Gastrocnemius medialis (tissue), 4 donors: ENCODE measurements around the gene SLC6A17. TPM values are rescaled to one million over a fixed set of nuclear protein-coding genes. Genes with fewer than 3 reads are reported as not detected.
A peak's percentile ranks its signal among the peaks of the same experiment; 100 is the strongest.

Experiments
- ATAC-seq, 2 donors: fragments of 150-250 bp; one replicate each; pipeline ENCODE4 v1.9.1; 2016
- DNase-seq, 2 donors: peaks; one replicate each; pipeline ENCODE4 v3.0.0-alpha.2; 2019
- H3K27ac ChIP-seq, 4 donors: fragments of 200-600 bp; sonication (generic); 1 replicate in 1 of 4; 2 replicates in 3 of 4; pipeline ENCODE4 v1.5.1; 2016 to 2018; ENCODE audit warnings: mild to moderate bottlenecking in 2 of 4, moderate library complexity in 1 of 4
- H3K27me3 ChIP-seq, 3 donors: fragments of 200-600 bp; sonication (generic) in 2 of 3; 1 replicate in 1 of 3; 2 replicates in 2 of 3; pipeline versions ENCODE4 v1.5.1 to v1.6.0; 2016 to 2019; ENCODE audit warnings: mild to moderate bottlenecking in 1 of 3, moderate library complexity in 1 of 3
- H3K36me3 ChIP-seq, 2 donors: fragments of 200-600 bp; sonication (generic) in 1 of 2; one replicate each; pipeline ENCODE4 v1.5.1; 2017 to 2018
- H3K4me1 ChIP-seq, 2 donors: fragments of 200-600 bp; sonication (generic) in 1 of 2; one replicate each; pipeline ENCODE4 v1.5.1; 2016 to 2017; ENCODE audit warnings: mild to moderate bottlenecking in 2 of 2
- H3K4me3 ChIP-seq, 4 donors: fragments of 200-600 bp; sonication (generic) in 3 of 4; 1 replicate in 1 of 4; 2 replicates in 3 of 4; pipeline ENCODE4 v1.5.1; 2016 to 2019; ENCODE audit warnings: mild to moderate bottlenecking in 2 of 4
- H3K9me3 ChIP-seq, 3 donors: fragments of 200-600 bp; sonication (generic) in 2 of 3; 1 replicate in 1 of 3; 2 replicates in 2 of 3; pipeline ENCODE4 v1.5.1; 2016 to 2019
- POLR2A ChIP-seq, 2 donors: fragments of 450-650 bp; IDR thresholded peaks; one replicate each; pipeline ENCODE4 v1.6.1; 2017; ENCODE audit warnings: antibody characterized with exemption in 2 of 2, mild to moderate bottlenecking in 2 of 2, moderate library complexity in 2 of 2
- in situ Hi-C, 4 donors: fragments of 200-750 bp; cut with MboI; loops; one replicate each; pipeline versions ENCODE4 v1.15.0 to v1.8.0; 2017; ENCODE audit warnings: low sequenced_read_pairs in 4 of 4
- intact Hi-C: fragments of 100-400 bp; cut with DNase I; formaldehyde crosslinking; loops from one replicate; pipeline ENCODE4 v1.15.1; 2023; ENCODE audit warnings: low total_unique reads
- total RNA-seq, 4 donors: library from RNA; depleted of rRNA; stranded (reverse); fragments of >200 nt; gene quantifications; one replicate each; pipeline versions ENCODE4 v1.1.0 to v1.2.3, GENCODE V29; 2016
- TF ChIP-seq, protein P1 (sequence below), 5 experiments: fragments of 450-650 bp in 3 of 5; fragments of 200-600 bp in 2 of 5; sonication (generic) in 2 of 5; IDR thresholded peaks in 4 of 5; conservative IDR thresholded peaks in 1 of 5; 1 replicate in 4 of 5; 2 replicates in 1 of 5; pipeline ENCODE4 v1.5.1; 2016 to 2019; ENCODE audit warnings: antibody characterized with exemption in 5 of 5, mild to moderate bottlenecking in 3 of 5, moderate library complexity in 3 of 5

Gene SLC6A17
- total RNA-seq, 4 donors from 2014 or later, result 0.02 to 0.03 TPM; not detected in 2

DNA sequence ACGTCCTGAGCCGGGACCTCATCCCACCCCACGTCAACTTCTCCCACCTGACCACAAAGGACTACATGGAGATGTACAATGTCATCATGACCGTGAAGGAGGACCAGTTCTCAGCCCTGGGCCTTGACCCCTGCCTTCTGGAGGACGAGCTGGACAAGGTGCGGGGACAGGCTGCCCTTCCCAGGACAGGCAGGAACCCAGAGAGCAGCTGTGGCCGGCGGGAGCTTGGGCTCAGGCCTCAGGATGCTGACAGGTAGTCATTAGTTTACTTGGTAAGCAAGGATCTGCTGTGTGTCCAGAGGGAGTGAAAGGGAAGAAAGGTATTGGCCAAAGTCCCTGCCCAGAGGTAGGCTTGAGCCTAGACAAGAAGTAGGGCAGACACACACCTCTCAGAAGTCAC is 42.2 kb downstream of the SLC6A17 start:
- in situ Hi-C loops, result no loop called here

DNA sequence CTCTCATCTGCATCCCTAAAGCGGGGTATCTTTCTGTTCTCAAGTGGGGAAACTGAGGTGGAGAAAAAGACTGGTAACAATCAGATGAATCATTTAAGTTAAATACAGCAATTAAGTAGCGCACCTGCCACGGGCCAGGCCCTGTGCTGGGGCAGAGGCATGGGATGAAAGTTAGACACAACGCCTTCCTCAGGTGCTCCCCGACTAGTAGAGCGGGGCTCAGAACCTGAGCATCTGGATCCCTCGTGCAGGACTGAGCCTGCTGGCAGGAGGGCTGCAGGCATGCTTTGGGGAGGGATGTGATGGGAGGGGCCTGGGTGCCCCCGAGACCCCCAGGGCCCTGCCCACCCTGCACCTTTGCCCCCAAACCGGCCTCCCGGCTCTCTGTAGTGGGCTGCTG is 44.9 kb downstream of the SLC6A17 start:
- no peak overlapping the region for H3K27ac ChIP-seq
- DNase-seq (no peak), ATAC-seq (no peak)
- H3K9me3 ChIP-seq, result no peaks in the 10 kb centered on the region
- no peaks in the 10 kb centered on the region for H3K27me3 ChIP-seq
- H3K4me3 ChIP-seq, result no peak overlapping the region
- intact Hi-C loops (no loop called here), in situ Hi-C loops (no loop called here)
- H3K36me3 ChIP-seq, result no peaks in the 10 kb centered on the region
- peaks cover 0 to 4% of the 10 kb centered on the region in 2 donors for H3K4me1 ChIP-seq
- no peak for TF ChIP-seq POLR2A (IDR thresholded peaks at IDR 0.05)

More for the DNA sequence above, 42.2 kb downstream of the SLC6A17 start:
- no peak overlapping the region for H3K27ac ChIP-seq
- no peak overlapping the region for H3K4me3 ChIP-seq
- H3K27me3 ChIP-seq, result no peaks in the 10 kb centered on the region
- intact Hi-C loops, result no loop called here
- no peak for DNase-seq
- peaks cover 11 to 27% of the 10 kb centered on the region in 2 donors for H3K4me1 ChIP-seq
- no peak for ATAC-seq
- H3K9me3 ChIP-seq, result no peaks in the 10 kb centered on the region
- no peaks in the 10 kb centered on the region for H3K36me3 ChIP-seq
- TF ChIP-seq, protein P1, sequence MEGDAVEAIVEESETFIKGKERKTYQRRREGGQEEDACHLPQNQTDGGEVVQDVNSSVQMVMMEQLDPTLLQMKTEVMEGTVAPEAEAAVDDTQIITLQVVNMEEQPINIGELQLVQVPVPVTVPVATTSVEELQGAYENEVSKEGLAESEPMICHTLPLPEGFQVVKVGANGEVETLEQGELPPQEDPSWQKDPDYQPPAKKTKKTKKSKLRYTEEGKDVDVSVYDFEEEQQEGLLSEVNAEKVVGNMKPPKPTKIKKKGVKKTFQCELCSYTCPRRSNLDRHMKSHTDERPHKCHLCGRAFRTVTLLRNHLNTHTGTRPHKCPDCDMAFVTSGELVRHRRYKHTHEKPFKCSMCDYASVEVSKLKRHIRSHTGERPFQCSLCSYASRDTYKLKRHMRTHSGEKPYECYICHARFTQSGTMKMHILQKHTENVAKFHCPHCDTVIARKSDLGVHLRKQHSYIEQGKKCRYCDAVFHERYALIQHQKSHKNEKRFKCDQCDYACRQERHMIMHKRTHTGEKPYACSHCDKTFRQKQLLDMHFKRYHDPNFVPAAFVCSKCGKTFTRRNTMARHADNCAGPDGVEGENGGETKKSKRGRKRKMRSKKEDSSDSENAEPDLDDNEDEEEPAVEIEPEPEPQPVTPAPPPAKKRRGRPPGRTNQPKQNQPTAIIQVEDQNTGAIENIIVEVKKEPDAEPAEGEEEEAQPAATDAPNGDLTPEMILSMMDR (IDR thresholded peaks at IDR 0.05 in 4 of 5, conservative IDR thresholded peaks at IDR 0.05 in 1 of 5), result no peak
- no peak for TF ChIP-seq POLR2A (IDR thresholded peaks at IDR 0.05)

DNA sequence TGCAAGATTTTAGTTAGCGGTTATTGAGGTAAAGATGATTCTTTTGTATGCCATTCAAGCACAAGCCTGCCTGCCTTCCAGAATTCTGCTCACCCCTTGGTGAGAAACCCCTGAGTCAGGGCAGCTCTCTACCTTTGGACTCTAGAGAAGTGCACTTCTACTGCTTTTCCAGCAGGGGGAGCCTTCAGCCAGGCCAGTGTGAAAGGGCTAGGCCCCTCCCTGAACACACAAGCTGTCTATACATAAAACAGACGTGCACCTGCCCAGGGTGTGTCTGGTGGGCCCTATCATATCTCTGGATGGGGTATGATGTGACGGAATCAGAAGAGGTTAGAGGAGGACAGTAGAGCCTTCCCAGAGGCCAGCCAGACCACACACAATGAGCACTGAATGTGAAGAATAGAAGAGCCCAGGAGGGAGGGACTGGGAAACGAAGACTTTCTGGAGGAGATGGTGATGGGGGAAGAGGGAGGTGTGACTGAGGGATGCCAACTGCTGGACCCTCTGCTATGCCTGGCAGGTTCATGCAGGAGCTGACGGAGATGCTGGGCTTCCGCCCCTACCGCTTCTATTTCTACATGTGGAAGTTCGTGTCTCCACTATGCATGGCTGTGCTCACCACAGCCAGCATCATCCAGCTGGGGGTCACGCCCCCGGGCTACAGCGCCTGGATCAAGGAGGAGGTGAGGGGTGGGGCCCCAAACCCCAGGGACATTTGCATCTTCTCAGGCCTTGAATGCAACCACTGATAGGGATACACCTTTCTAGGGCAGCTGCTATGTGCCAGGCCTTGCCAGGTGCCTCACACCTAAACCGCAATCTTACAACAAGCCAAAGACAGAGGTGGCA is 46.8 kb downstream of the SLC6A17 start:
- TF ChIP-seq, protein P1 (IDR thresholded peaks at IDR 0.05 in 4 of 5, conservative IDR thresholded peaks at IDR 0.05 in 1 of 5), result peak; percentile 61 to 88 (median 74)
- TF ChIP-seq POLR2A (IDR thresholded peaks at IDR 0.05), result no peak
- Histone ChIP-seq H3K9me3 (no peaks in the 10 kb centered on the region), H3K36me3 (no peaks in the 10 kb centered on the region), H3K4me1 (no peaks in the 10 kb centered on the region), H3K27me3 (no peaks in the 10 kb centered on the region), H3K27ac (no peak overlapping the region), H3K4me3 (no peak overlapping the region)
- DNase-seq (no peak), ATAC-seq (peak; percentile 62 to 91)
- intact Hi-C loops, result no loop called here
- in situ Hi-C loops, result no loop called here

DNA sequence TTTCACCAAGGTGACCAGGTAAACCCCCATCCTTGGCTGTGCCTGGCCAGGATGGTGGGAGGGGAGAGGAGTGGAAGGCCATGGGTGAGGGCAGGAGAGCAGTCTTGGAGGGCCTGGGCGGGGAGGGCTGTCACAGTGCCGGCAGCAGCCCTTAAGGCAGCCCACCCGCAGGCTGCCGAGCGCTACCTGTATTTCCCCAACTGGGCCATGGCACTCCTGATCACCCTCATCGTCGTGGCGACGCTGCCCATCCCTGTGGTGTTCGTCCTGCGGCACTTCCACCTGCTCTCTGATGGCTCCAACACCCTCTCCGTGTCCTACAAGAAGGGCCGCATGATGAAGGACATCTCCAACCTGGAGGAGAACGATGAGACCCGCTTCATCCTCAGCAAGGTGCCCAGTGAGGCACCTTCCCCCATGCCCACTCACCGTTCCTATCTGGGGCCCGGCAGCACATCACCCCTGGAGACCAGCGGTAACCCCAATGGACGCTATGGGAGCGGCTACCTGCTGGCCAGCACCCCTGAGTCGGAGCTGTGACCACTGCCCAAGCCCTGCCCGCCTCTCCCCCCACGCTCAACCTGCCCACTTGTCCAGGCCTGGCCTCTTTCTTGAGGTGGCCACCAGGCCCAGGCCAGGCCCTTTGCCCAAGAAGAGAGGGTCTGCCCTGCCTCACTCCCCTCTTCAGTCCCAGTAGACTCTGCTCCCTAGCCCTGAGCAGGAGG is 47.8 kb downstream of the SLC6A17 start:
- no peak overlapping the region for H3K27ac ChIP-seq
- in situ Hi-C loops (no loop called here), intact Hi-C loops (no loop called here)
- no peak overlapping the region for H3K4me3 ChIP-seq
- H3K36me3 ChIP-seq, result no peaks in the 10 kb centered on the region
- no peaks in the 10 kb centered on the region for H3K4me1 ChIP-seq
- H3K9me3 ChIP-seq, result no peaks in the 10 kb centered on the region
- DNase-seq (no peak), ATAC-seq (no peak)
- no peaks in the 10 kb centered on the region for H3K27me3 ChIP-seq
- TF ChIP-seq, protein P1 (IDR thresholded peaks at IDR 0.05 in 4 of 5, conservative IDR thresholded peaks at IDR 0.05 in 1 of 5), result no peak
- TF ChIP-seq POLR2A (IDR thresholded peaks at IDR 0.05), result no peak

DNA sequence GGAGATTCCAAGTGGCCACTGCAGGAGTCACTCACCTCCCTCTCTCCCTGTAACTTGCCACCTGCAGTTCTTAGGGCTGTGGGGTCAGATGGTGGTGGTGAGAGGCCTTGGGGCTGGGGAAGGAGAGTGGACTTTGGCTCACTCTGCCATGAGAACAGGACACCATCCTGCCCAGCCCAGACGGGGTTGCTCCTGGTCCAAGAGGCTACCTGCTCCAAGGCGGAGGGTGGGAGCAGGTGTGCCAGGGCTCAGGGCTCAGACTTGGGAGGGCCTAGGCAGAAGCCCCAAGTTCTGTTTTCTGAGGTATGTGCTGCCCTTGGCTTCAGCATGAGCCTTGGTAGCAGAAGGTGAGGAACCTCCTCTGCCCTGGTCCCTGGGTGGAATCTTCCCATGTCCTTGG is 48.5 kb downstream of the SLC6A17 start:
- intact Hi-C loops, result no loop called here
- Histone ChIP-seq H3K9me3 (no peaks in the 10 kb centered on the region), H3K4me3 (no peak overlapping the region), H3K4me1 (no peaks in the 10 kb centered on the region), H3K27ac (no peak overlapping the region), H3K27me3 (no peaks in the 10 kb centered on the region), H3K36me3 (no peaks in the 10 kb centered on the region)
- in situ Hi-C loops, result no loop called here
- DNase-seq (no peak), ATAC-seq (no peak)
- TF ChIP-seq POLR2A (IDR thresholded peaks at IDR 0.05), result no peak
- TF ChIP-seq, protein P1 (IDR thresholded peaks at IDR 0.05 in 4 of 5, conservative IDR thresholded peaks at IDR 0.05 in 1 of 5), result no peak
